LoVo (cell line): Measurements from ENCODE around the gene ZBTB11.
"Not testable (repeated sequence)": the region's sequence is repeated elsewhere in the genome, so short reads cannot be mapped to it uniquely, and the experiment has no call there.

Experiments
- DNase-seq: peaks from one replicate; pipeline ENCODE4 v3.0.0-alpha.2; 2016; ENCODE audit warnings: low spot score

ZBTB11 gene

GRCh38 chr3:101618726-101619125 is 58.2 kb downstream of the ZBTB11 start:
- no peak for DNase-seq

GRCh38 chr3:101617478-101617877 is 59.5 kb downstream of the ZBTB11 start:
- no peak for DNase-seq

GRCh38 chr3:101615525-101615924 is 61.4 kb downstream of the ZBTB11 start:
- no peak for DNase-seq

- DNase-seq, result not testable (repeated sequence)
Observed at GRCh38 chr3:101613014-101613413, 63.9 kb downstream of the ZBTB11 start.

- no peak for DNase-seq
Observed at GRCh38 chr3:101611023-101611422, 65.9 kb downstream of the ZBTB11 start.

- not testable (repeated sequence) for DNase-seq
Observed at GRCh38 chr3:101605398-101605797, 71.5 kb downstream of the ZBTB11 start.

- DNase-seq, result no peak
Observed at GRCh38 chr3:101603184-101603583, 73.7 kb downstream of the ZBTB11 start.

- no peak for DNase-seq
Observed at GRCh38 chr3:101602731-101603130, 74.2 kb downstream of the ZBTB11 start.
